Measurements from ENCODE around the gene FBXO9. TPM values are rescaled to one million over a fixed set of nuclear protein-coding genes. Genes with fewer than 3 reads are reported as not detected.

Gene FBXO9
- total RNA-seq, 1 experiment from 2014 or later, result 63.6 TPM

- no TSS peak for BruUV-seq (replicated peaks)
- H3K9me3 Mint-ChIP-seq (ENCODE audit: unreplicated experiment), result no peaks in the 10 kb centered on the region
- no peak for DNase-seq (ENCODE audit: unreplicated experiment)
- intact Hi-C loops (cut with micrococcal nuclease), result no loop called here
- no peaks in the 10 kb centered on the region for H3K4me1 Mint-ChIP-seq (ENCODE audit: insufficient read depth, unreplicated experiment)
- H3K36me3 Mint-ChIP-seq (ENCODE audit: insufficient read depth, unreplicated experiment), result no peaks in the 10 kb centered on the region
- no peaks in the 10 kb centered on the region for H3K27me3 Mint-ChIP-seq (ENCODE audit: insufficient read depth, unreplicated experiment)
- ChIA-PET CTCF (interaction anchor here (0.6 kb wide), 1 partner anchor 527 kb away, joined by 3 read pairs; no protein-coding TSS in a partner anchor), POLR2A (no interaction called here)
- H3K4me3 Mint-ChIP-seq (ENCODE audit: unreplicated experiment), result no peak overlapping the region
- H3K27ac Mint-ChIP-seq (ENCODE audit: low read depth, unreplicated experiment), result no peak overlapping the region
- no peak for TF ChIP-seq CTCF (IDR thresholded peaks at IDR 0.05; ENCODE audit: unreplicated experiment)
Observed at GRCh38 chr6:53130569-53131290, 65.5 kb downstream of the FBXO9 start.

- no TSS peak for BruUV-seq (replicated peaks)
- H3K4me3 Mint-ChIP-seq (ENCODE audit: unreplicated experiment), result no peak overlapping the region
- no peak for TF ChIP-seq CTCF (IDR thresholded peaks at IDR 0.05; ENCODE audit: unreplicated experiment)
- POLR2A ChIA-PET, result no interaction called here
- CTCF ChIA-PET, result no interaction called here
- no peaks in the 10 kb centered on the region for H3K27me3 Mint-ChIP-seq (ENCODE audit: insufficient read depth, unreplicated experiment)
- no peak for DNase-seq (ENCODE audit: unreplicated experiment)
- H3K9me3 Mint-ChIP-seq (ENCODE audit: unreplicated experiment), result no peaks in the 10 kb centered on the region
- H3K36me3 Mint-ChIP-seq (ENCODE audit: insufficient read depth, unreplicated experiment), result no peaks in the 10 kb centered on the region
- intact Hi-C loops (cut with micrococcal nuclease), result no loop called here
- H3K4me1 Mint-ChIP-seq (ENCODE audit: insufficient read depth, unreplicated experiment), result no peaks in the 10 kb centered on the region
- H3K27ac Mint-ChIP-seq (ENCODE audit: low read depth, unreplicated experiment), result no peak overlapping the region
Observed at GRCh38 chr6:53133961-53134360, 68.8 kb downstream of the FBXO9 start.

- POLR2A ChIA-PET, result interaction anchor here (0.5 kb wide), 1 partner anchor 17 kb away, joined by 3 read pairs; no protein-coding TSS in a partner anchor
- no peaks in the 10 kb centered on the region for H3K4me1 Mint-ChIP-seq (ENCODE audit: insufficient read depth, unreplicated experiment)
- H3K4me3 Mint-ChIP-seq (ENCODE audit: unreplicated experiment), result no peak overlapping the region
- CTCF ChIA-PET, result no interaction called here
- no peaks in the 10 kb centered on the region for H3K9me3 Mint-ChIP-seq (ENCODE audit: unreplicated experiment)
- H3K27me3 Mint-ChIP-seq (ENCODE audit: insufficient read depth, unreplicated experiment), result no peaks in the 10 kb centered on the region
- intact Hi-C loops (cut with micrococcal nuclease), result no loop called here
- no peaks in the 10 kb centered on the region for H3K36me3 Mint-ChIP-seq (ENCODE audit: insufficient read depth, unreplicated experiment)
- no TSS peak for BruUV-seq (replicated peaks)
- no peak overlapping the region for H3K27ac Mint-ChIP-seq (ENCODE audit: low read depth, unreplicated experiment)
- no peak for DNase-seq (ENCODE audit: unreplicated experiment)
- no peak for TF ChIP-seq CTCF (IDR thresholded peaks at IDR 0.05; ENCODE audit: unreplicated experiment)
Observed at GRCh38 chr6:53134601-53135235, 69.5 kb downstream of the FBXO9 start.

DNA sequence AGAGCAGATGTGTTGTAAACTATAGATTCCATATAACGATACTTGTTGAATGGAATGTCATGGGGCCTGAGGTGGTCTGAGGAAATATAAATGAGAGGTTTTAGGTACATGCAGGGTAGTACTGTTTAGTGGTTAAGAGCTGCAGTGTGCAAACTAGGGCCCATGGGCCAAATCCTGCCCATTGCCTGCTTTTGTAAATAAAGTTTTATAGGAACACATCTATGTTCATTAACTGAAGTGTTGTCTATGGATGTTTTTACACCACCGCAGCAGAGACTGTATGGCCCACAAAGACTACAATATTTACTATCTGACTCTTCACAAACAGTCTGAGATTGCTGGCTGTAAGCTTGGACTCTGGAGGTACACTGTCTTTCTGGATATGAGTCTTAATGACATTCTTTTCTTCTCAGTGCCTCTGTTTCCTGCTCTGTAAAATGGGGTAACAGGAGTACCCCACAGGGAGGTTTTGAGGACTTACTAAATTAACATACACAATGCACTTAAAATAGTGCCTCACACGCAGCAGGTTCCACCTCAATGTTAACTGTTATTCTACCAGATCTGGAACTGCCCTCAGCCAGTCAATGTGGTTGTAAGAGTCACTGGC, 70.9 kb downstream of the FBXO9 start:
- ChIA-PET POLR2A (no interaction called here), CTCF (interaction anchor here (0.7 kb wide), 1 partner anchor 9 kb away, joined by 3 read pairs; no protein-coding TSS in a partner anchor)
- Mint-ChIP-seq H3K9me3 (ENCODE audit: unreplicated experiment) (no peaks in the 10 kb centered on the region), H3K27ac (ENCODE audit: low read depth, unreplicated experiment) (no peak overlapping the region), H3K36me3 (ENCODE audit: insufficient read depth, unreplicated experiment) (no peaks in the 10 kb centered on the region), H3K4me3 (ENCODE audit: unreplicated experiment) (no peak overlapping the region), H3K4me1 (ENCODE audit: insufficient read depth, unreplicated experiment) (no peaks in the 10 kb centered on the region), H3K27me3 (ENCODE audit: insufficient read depth, unreplicated experiment) (no peaks in the 10 kb centered on the region)
- intact Hi-C loops (cut with micrococcal nuclease), result no loop called here
- DNase-seq (ENCODE audit: unreplicated experiment), result no peak
- TF ChIP-seq CTCF (IDR thresholded peaks at IDR 0.05; ENCODE audit: unreplicated experiment), result no peak
- no TSS peak for BruUV-seq (replicated peaks)

All from MCF 10A (cell line).